Body of pancreas (tissue), 4 donors: ENCODE results near the gene STX11.

Experiments
- POLR2A ChIP-seq, 3 donors: fragments of 450-650 bp; IDR thresholded peaks; one replicate each; pipeline ENCODE4 v1.6.1; 2016; ENCODE audit warnings: antibody characterized with exemption in 3 of 3, mild to moderate bottlenecking in 2 of 3
- TF ChIP-seq, protein P1 (sequence below), 7 experiments: fragments of 450-650 bp in 4 of 7; fragments of 200-600 bp in 3 of 7; sonication (generic) in 3 of 7; IDR thresholded peaks; one replicate each; pipeline ENCODE4 v1.5.1; 2016 to 2019; ENCODE audit warnings: antibody characterized with exemption in 7 of 7

DNA sequence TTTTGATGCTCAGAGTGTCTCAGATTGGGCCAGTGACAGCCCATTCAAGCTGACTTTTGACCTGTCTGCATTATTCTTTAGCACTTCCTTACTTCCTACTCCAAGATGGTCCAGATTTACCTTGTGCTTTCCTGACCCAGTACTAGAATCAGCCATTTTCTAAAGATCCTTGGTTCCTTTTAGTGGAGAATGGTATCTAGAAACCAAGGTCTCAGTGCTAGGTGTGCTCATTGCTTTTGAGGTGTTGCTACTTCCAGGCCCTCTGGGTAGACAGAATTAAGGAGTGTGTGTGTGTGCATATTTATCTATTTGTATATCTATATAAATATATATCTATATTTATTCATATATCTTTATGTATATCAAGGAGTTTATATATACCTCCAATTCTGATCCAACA is 67.5 kb downstream of the STX11 start:
- TF ChIP-seq, protein P1, sequence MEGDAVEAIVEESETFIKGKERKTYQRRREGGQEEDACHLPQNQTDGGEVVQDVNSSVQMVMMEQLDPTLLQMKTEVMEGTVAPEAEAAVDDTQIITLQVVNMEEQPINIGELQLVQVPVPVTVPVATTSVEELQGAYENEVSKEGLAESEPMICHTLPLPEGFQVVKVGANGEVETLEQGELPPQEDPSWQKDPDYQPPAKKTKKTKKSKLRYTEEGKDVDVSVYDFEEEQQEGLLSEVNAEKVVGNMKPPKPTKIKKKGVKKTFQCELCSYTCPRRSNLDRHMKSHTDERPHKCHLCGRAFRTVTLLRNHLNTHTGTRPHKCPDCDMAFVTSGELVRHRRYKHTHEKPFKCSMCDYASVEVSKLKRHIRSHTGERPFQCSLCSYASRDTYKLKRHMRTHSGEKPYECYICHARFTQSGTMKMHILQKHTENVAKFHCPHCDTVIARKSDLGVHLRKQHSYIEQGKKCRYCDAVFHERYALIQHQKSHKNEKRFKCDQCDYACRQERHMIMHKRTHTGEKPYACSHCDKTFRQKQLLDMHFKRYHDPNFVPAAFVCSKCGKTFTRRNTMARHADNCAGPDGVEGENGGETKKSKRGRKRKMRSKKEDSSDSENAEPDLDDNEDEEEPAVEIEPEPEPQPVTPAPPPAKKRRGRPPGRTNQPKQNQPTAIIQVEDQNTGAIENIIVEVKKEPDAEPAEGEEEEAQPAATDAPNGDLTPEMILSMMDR (IDR thresholded peaks at IDR 0.05), result no peak
- TF ChIP-seq POLR2A (IDR thresholded peaks at IDR 0.05), result no peak
